ENCODE measurements around the gene DDX27.
"Not testable (repeated sequence)": the region's sequence is repeated elsewhere in the genome, so short reads cannot be mapped to it uniquely, and the experiment has no call there.

Gene DDX27

GRCh38 chr20:49186535-49187329 is 32.5 kb upstream of the DDX27 start:
- Mint-ChIP-seq H3K27ac (peak overlapping the region; percentile 75), H3K4me3 (peak overlapping the region; percentile 87), H3K36me3 (ENCODE audit: low read depth) (peaks cover 14% of the 10 kb centered on the region), H3K4me1 (ENCODE audit: low read depth) (peaks cover 43% of the 10 kb centered on the region), H3K9me3 (no peaks in the 10 kb centered on the region), H3K27me3 (ENCODE audit: low read depth) (peaks cover 2% of the 10 kb centered on the region)
- peak; percentile 63 for DNase-seq (ENCODE audit: low spot score)

- H3K9me3 Mint-ChIP-seq = no peaks in the 10 kb centered on the region
- peaks cover 14% of the 10 kb centered on the region for H3K36me3 Mint-ChIP-seq (ENCODE audit: low read depth)
- DNase-seq (ENCODE audit: low spot score) = peak; percentile 11
- H3K27ac Mint-ChIP-seq = peak overlapping the region; percentile 75
- peak overlapping the region; percentile 87 for H3K4me3 Mint-ChIP-seq
- H3K4me1 Mint-ChIP-seq (ENCODE audit: low read depth) = peaks cover 36% of the 10 kb centered on the region
- peaks cover 2% of the 10 kb centered on the region for H3K27me3 Mint-ChIP-seq (ENCODE audit: low read depth)
Observed at GRCh38 chr20:49187330-49187850, 31.8 kb upstream of the DDX27 start.

- Mint-ChIP-seq H3K4me1 (ENCODE audit: low read depth) (peaks cover 31% of the 10 kb centered on the region), H3K4me3 (peak within 1 kb of the TSS; percentile 87), H3K36me3 (ENCODE audit: low read depth) (peaks cover 14% of the 10 kb centered on the region), H3K9me3 (no peaks in the 10 kb centered on the region), H3K27ac (peak within 1 kb of the TSS; percentile 90), H3K27me3 (ENCODE audit: low read depth) (peaks cover 2% of the 10 kb centered on the region)
- peak; percentile 95 for DNase-seq (ENCODE audit: low spot score)
Observed at GRCh38 chr20:49187851-49188641, 31.2 kb upstream of the DDX27 start, which contains the start of gene STAU1. STAU1 (minus strand) TSS chr20:49188334; CDS start chr20:49166201, 22,133 bp downstream.

- H3K36me3 Mint-ChIP-seq (ENCODE audit: low read depth) = not testable (repeated sequence)
Observed at GRCh38 chr20:49192944-49193518, 26.2 kb upstream of the DDX27 start.

GRCh38 chr20:49199729-49200293 is 19.4 kb upstream of the DDX27 start:
- Mint-ChIP-seq H3K9me3 (no peaks in the 10 kb centered on the region), H3K36me3 (ENCODE audit: low read depth) (no peaks in the 10 kb centered on the region), H3K4me1 (ENCODE audit: low read depth) (no peaks in the 10 kb centered on the region), H3K4me3 (no peak overlapping the region), H3K27me3 (ENCODE audit: low read depth) (no peaks in the 10 kb centered on the region), H3K27ac (no peak overlapping the region)
- DNase-seq (ENCODE audit: low spot score) = no peak

More at GRCh38 chr20:49192944-49193518, 26.2 kb upstream of the DDX27 start:
- not testable (repeated sequence) for H3K27ac Mint-ChIP-seq; DNase-seq (ENCODE audit: low spot score); H3K9me3 Mint-ChIP-seq; H3K4me1 Mint-ChIP-seq (ENCODE audit: low read depth); H3K27me3 Mint-ChIP-seq (ENCODE audit: low read depth); H3K4me3 Mint-ChIP-seq

GRCh38 chr20:49203011-49203410 is 16.2 kb upstream of the DDX27 start:
- Mint-ChIP-seq H3K27me3 (ENCODE audit: low read depth) (no peaks in the 10 kb centered on the region), H3K36me3 (ENCODE audit: low read depth) (no peaks in the 10 kb centered on the region), H3K27ac (no peak overlapping the region), H3K9me3 (no peaks in the 10 kb centered on the region), H3K4me3 (no peak overlapping the region), H3K4me1 (ENCODE audit: low read depth) (no peaks in the 10 kb centered on the region)
- DNase-seq (ENCODE audit: low spot score) = no peak

- no peaks in the 10 kb centered on the region for H3K27me3 Mint-ChIP-seq (ENCODE audit: low read depth)
- DNase-seq (ENCODE audit: low spot score) = no peak
- no peak overlapping the region for H3K4me3 Mint-ChIP-seq
- no peaks in the 10 kb centered on the region for H3K36me3 Mint-ChIP-seq (ENCODE audit: low read depth)
- no peaks in the 10 kb centered on the region for H3K9me3 Mint-ChIP-seq
- H3K27ac Mint-ChIP-seq = no peak overlapping the region
- no peaks in the 10 kb centered on the region for H3K4me1 Mint-ChIP-seq (ENCODE audit: low read depth)
Observed at GRCh38 chr20:49203746-49204145, 15.5 kb upstream of the DDX27 start.

GRCh38 chr20:49207076-49207475 is 12.1 kb upstream of the DDX27 start:
- Mint-ChIP-seq H3K4me1 (ENCODE audit: low read depth) (no peaks in the 10 kb centered on the region), H3K36me3 (ENCODE audit: low read depth) (no peaks in the 10 kb centered on the region), H3K9me3 (peaks cover 11% of the 10 kb centered on the region), H3K27ac (no peak overlapping the region), H3K27me3 (ENCODE audit: low read depth) (no peaks in the 10 kb centered on the region), H3K4me3 (no peak overlapping the region)
- DNase-seq (ENCODE audit: low spot score) = no peak

- no peak overlapping the region for H3K4me3 Mint-ChIP-seq
- H3K27ac Mint-ChIP-seq = no peak overlapping the region
- peaks cover 11% of the 10 kb centered on the region for H3K9me3 Mint-ChIP-seq
- no peaks in the 10 kb centered on the region for H3K27me3 Mint-ChIP-seq (ENCODE audit: low read depth)
- H3K36me3 Mint-ChIP-seq (ENCODE audit: low read depth) = no peaks in the 10 kb centered on the region
- no peaks in the 10 kb centered on the region for H3K4me1 Mint-ChIP-seq (ENCODE audit: low read depth)
- no peak for DNase-seq (ENCODE audit: low spot score)
Observed at GRCh38 chr20:49210101-49210756, 9.0 kb upstream of the DDX27 start.

- peaks cover 11% of the 10 kb centered on the region for H3K9me3 Mint-ChIP-seq
- no peak for DNase-seq (ENCODE audit: low spot score)
- no peaks in the 10 kb centered on the region for H3K27me3 Mint-ChIP-seq (ENCODE audit: low read depth)
- H3K4me1 Mint-ChIP-seq (ENCODE audit: low read depth) = no peaks in the 10 kb centered on the region
- H3K27ac Mint-ChIP-seq = no peak overlapping the region
- no peak overlapping the region for H3K4me3 Mint-ChIP-seq
- no peaks in the 10 kb centered on the region for H3K36me3 Mint-ChIP-seq (ENCODE audit: low read depth)
Observed at GRCh38 chr20:49210757-49211110, 8.5 kb upstream of the DDX27 start.

GRCh38 chr20:49214571-49214970 is 4.6 kb upstream of the DDX27 start:
- Mint-ChIP-seq H3K27ac (no peak overlapping the region), H3K27me3 (ENCODE audit: low read depth) (peaks cover 2% of the 10 kb centered on the region), H3K4me3 (no peak overlapping the region), H3K4me1 (ENCODE audit: low read depth) (peaks cover 5% of the 10 kb centered on the region), H3K36me3 (ENCODE audit: low read depth) (no peaks in the 10 kb centered on the region), H3K9me3 (peaks cover 11% of the 10 kb centered on the region)
- no peak for DNase-seq (ENCODE audit: low spot score)

GRCh38 chr20:49215232-49215631 is 4.0 kb upstream of the DDX27 start:
- no peak overlapping the region for H3K27ac Mint-ChIP-seq
- H3K36me3 Mint-ChIP-seq (ENCODE audit: low read depth) = no peaks in the 10 kb centered on the region
- no peak overlapping the region for H3K4me3 Mint-ChIP-seq
- peaks cover 2% of the 10 kb centered on the region for H3K27me3 Mint-ChIP-seq (ENCODE audit: low read depth)
- H3K9me3 Mint-ChIP-seq = peaks cover 7% of the 10 kb centered on the region
- peaks cover 9% of the 10 kb centered on the region for H3K4me1 Mint-ChIP-seq (ENCODE audit: low read depth)
- no peak for DNase-seq (ENCODE audit: low spot score)

GRCh38 chr20:49216991-49217578 is 2.1 kb upstream of the DDX27 start:
- Mint-ChIP-seq H3K9me3 (no peaks in the 10 kb centered on the region), H3K4me3 (peak overlapping the region; percentile 67), H3K27ac (peak overlapping the region; percentile 58), H3K4me1 (ENCODE audit: low read depth) (peaks cover 15% of the 10 kb centered on the region), H3K36me3 (ENCODE audit: low read depth) (peaks cover 13% of the 10 kb centered on the region), H3K27me3 (ENCODE audit: low read depth) (peaks cover 2% of the 10 kb centered on the region)
- DNase-seq (ENCODE audit: low spot score) = peak; percentile 84
